Raji (cell line): ENCODE measurements around the gene CEP72.

Source experiments
- POLR2A ChIP-seq: IDR thresholded peaks from 2 replicates; pipeline ENCODE4 v1.6.1; 2011; ENCODE audit warnings: low read depth, low read length, control low read depth; ENCODE audit not compliant: insufficient read depth

CEP72 gene

DNA sequence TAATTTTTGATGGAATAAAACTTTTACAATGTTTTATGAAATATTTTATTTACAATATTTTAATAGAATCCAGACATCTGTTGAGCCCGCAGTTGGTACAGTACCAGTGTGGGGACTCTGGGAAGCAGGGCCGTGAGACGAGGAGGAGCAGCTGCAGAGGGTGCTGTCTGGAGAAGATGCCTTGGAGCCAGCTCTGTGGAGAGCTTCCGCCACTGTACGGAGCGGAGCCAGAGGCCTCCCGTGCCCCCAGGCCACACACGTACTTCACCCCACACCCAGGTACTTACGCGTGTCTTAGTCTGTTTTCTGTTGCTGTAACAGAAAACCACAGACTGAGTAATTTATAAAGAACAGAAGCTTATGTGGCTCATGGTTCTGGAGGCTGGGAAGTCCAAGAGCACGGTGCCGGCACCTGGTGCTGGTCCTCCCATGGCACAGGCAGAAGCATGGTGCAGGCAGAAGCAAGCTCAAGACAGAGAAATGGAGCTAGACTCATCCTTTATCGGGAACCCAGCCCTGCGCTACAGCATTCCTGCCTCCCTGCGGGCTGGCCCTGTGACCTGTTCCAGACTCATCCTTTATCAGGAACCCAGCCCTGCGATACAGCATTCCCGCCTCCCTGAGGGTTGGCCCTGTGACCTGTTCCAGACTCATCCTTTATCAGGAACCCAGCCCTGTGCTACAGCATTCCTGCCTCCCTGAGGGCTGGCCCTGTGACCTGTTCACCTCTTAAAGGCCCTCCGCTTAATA lies 23.3 kb downstream of the CEP72 start:
- TF ChIP-seq POLR2A: no peak

DNA sequence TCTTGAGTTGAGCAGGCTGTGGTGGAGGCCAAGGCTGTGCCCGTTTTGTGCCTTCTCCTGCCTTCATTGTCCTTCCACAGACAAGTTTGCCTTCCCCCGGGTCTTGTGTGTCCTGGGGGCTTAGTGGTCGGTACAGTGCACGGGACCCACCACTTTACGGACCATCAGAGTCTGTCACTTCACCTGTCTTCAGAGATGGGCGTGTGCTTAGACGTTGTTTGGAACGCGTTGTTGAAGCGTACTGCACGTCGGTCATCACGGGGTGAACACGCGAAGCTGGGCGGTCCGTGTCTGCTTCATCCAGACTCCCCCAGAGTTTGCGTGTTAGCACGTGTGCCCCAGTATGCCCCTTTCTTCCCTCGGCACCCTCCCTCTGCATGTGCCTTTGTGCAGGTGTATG lies 24.8 kb downstream of the CEP72 start:
- TF ChIP-seq POLR2A: no peak

DNA sequence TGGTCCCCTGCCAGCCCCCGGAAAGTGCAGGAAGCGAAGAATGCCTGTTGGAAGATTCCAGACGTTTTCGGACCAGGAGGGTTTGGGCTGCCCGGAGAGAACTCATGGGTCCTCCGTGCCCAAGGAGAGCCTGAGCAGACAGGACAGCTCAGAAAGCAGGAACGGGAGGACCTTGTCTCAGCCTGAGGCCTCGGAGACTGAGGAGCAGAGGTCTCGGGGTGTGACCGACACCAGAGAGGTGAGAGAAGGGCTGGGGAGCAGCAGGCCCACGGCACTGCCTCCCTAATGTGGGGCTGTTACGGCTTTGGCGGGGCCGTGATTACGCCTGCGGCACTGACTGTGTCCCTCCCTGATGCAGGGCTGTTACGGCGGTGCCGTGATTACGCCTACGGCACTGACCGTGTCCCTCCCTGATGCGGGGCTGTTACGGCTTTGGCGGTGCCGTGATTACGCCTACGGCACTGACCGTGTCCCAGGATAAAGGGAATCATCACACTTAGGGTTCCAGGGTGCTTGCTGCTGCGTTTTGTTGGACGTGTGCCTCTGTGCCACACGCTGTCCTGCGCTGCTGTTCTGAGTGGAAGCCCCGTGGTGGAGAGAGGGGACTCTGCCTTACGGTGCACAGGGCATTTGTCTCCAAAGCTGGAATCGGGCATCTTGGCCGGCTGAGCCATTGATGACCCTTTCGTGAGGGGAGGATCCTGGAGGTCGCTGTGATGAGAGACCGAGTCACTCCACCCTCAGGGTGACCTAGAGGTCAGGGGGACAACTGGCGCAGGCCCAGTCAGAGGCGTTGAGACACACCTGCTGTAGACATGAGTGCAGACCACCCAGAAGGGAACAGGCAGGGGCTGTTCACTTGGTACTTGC lies 25.7 kb downstream of the CEP72 start:
- TF ChIP-seq POLR2A: no peak

DNA sequence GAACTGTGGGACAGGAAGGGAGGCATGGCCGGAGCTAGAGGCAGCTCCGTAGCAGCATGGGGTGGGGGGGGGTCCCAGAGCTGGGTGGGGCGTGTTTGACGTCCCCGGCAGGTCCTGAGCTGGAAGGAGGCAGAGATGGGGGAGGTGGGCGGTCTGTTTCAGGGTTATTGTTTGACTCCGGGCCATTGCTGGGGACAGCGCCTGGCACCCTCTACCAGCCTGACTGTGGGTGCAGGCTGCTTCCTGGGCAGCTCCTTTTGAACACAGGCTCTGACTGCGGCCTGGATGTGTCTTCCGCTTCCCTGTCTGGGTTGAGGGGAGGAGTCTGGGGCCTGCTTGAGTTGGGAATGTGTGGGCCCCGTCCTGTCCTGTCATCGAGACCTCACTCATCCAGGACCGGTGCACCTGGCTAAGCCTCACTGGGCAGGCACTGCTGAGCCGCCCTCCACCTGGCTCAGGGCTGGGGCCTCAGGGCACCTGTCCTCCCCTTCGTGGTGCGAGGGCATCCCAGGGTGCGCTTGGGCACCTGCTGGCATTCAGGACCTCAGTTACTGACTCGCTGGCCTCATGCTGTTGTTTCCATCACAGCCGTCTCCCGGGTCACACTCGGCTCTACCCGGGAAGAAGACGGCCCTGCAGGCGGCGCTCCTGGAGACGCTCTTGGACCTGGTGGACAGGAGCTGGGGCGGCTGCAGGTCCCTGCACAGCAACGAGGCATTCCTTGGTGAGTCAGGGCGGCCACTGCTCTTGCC lies 26.5 kb downstream of the CEP72 start:
- no peak for TF ChIP-seq POLR2A

DNA sequence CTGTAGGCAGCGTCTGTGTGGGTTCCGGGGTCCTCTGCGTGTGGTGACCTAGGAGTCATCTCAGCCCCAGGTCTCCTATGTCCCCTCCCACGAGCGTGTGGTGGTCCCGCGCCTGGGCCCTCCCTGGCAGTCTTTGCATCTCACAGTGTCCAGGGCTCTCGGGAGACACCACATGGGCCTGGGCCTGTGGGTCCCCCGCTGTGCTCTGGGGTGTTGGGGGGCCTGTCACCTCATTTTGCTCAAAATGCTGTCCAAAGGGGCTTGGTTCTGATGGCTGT lies 27.1 kb downstream of the CEP72 start:
- no peak for TF ChIP-seq POLR2A

DNA sequence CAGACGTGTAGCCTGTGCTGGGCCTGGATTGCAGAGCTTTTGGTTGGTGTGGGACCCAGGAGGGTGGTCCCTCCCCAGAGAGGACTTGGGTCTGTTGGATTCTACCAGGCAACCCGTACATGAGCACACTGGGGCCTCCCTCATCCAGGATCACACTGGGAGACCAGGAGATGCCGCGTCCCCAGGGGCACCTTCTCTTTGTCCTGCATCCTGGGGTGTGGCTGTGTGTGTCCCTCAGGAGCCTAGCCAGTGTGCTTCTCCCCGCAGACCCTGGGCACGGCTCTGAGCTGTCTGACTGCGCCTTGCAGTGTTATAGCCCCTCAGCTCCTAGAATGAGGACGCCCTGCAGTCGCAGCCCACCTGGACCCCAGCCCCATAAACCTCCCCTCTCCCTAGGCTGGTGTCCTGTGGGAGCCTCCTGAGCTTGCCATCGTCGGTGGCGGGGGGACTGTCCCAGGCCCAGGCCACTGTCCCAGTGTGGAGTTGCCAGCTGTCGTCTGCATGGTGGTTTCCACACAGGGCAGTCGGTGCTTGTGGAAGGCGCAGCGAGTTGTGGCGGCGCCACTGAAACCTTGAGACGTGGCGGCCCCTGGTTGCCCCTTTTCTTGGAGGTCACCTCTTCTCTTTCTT lies 27.6 kb downstream of the CEP72 start:
- TF ChIP-seq POLR2A: no peak

DNA sequence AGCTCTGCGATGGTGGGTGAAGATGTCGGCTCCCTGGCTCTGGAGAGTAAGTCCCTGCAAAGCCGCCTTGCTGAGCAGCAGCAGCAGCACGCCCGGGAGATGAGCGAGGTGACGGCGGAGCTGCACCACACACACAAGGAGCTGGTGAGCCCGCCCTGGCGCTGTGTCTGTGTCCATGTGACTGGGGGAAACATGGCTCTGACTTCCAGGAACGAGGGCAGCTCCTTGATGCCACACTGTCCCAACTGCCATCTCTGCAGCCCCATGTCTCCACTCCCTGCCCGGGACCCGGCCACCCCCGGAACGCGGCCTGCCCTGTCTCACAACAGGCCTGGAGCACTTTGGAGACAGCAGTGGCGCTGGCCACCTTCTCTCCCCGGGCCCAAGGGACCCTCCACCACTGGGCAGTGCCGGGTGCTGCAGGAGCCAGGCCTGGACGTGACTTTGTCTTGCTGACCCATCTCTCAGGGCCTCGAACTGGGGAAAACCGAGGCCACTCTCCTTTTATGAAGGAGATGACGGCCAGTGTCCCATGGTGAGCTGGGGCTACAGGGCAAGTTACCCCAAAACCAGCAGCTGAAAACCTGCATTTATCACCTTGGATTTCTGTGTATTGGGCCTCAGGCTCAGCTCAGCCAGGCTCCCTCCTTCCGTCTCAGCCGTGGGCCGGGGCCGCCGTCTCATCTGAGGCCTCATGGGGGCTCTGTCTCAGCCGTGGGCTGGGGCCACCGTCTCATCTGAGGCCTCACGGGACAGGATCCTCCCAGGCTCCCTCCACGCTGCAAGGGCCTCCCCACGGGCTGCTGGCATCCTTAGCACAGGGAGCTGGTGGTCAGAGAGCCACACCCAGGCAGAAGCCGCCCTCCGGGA lies 28.6 kb downstream of the CEP72 start:
- no peak for TF ChIP-seq POLR2A

DNA sequence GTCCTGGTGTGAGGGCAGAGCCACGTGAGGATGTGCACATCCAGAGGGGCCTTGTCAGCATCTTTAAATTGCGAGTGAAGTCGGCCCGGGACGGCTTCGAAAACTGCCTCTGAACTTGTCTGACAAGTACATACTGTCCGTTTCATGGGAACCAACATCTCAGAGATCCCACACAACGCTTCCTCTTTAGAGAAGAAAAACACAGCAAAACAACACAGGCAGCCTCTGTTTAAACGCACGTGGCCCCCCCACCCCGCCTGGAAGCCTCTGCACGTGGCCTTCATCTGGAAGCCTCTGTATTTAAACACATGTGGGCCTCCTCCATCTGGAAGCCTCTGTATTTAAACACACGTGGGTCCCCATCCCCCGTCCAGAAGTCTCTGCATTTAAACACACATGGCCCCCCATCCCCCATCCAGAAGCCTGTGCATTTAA lies 29.2 kb downstream of the CEP72 start:
- TF ChIP-seq POLR2A: no peak

DNA sequence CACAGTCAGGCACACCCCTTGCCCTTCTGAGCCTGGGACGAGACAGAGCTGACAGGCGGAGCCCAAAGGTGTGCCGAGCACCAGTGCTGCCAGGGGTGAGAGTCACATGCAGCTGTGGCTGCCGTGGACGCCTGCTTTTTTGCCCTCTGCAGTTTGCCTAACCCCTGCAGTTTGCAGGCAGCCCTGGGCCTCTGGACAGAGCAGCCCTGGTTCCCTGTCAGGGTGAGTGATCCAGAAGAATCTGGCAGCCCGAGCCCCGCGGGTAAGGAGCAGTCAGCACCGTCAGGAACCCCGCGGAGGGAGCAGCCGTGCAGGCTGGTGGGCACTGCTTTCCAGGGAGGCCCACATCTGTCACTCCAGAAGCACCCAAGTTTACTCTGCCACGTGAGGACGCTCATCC lies 30.3 kb downstream of the CEP72 start:
- no peak for TF ChIP-seq POLR2A

DNA sequence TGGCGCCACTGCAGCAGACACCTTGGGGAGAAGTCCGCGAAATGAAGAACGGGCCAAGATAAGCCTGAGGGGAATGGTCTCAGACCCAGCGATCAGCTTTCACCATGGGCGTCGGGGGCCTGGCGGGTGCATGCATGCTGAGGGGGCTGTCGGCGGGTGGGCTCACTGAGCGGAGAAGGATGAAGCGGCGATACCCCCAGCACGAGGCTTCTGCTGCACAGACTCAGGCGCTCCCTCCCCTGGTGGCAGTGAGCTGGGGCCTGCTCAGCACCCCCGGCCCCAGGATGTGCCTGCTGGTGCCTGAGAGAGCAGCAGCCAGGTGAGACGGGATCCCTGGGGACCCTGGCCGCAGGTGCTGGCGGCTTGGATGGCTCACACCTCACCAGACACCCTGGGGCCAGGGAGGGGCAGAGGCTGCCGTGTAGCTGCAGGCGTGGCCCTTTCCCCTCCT lies 31.2 kb downstream of the CEP72 start:
- no peak for TF ChIP-seq POLR2A

DNA sequence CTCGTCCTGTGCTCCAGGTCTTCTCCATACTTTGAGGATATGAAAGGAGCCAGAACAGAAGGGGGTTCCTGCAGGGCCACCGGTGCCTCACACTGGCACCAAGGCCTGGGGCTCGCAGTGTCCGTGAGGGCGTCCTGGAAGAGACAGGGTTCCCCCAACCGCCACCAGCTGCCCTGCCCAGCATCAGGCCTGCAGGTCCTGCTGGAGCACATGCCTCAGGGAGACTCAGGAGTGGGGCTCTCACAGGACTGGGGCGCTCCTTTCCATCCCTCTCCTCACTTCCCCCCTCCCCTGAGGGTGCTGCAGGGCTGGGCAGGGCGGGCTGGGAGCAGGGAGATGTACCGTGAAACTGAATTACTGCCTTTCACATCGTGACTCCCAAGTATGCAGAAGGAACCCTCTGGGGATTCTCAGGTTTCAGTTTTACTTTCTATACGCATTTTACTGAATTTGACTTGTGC lies 31.7 kb downstream of the CEP72 start:
- TF ChIP-seq POLR2A: no peak

DNA sequence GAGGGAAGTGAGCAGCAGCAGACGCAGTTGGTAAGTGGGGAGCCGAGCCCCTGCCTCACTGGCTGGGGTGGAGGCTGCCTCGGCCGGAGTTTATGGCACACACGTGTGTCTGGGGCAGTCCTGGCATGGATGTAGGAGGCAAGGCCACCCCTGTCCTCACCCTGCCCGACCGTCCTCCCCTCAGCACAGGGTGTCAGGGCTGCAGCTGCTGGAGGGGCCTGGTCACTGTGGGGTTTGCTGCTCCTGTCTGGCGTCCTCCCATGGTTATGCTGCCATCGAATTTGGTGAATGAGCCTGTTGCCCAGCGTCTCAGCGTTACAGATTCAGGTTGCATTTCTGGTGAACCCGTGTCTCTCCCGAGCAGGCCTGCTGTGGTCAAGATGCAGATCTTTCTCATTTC lies 32.4 kb downstream of the CEP72 start:
- TF ChIP-seq POLR2A: no peak

DNA sequence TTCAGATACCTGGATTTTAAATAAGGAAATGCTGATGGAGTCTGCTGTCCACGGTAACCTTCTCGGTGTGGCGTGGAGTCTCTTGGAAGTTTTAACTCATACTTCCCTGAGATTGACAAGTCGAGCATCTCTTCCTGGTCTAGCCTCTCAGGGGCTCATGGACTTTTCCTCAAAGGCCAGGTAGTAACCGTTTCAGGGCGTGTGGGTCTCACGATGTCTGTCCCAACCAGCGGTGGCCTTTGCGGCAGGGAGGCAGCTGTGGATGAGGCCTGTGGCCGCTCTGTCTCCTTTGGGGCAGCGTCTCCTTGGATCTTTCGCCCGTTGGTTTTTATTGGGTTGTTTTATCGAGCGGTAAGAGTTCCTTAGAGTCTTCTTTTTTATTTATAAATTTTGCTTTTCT lies 32.8 kb downstream of the CEP72 start:
- no peak for TF ChIP-seq POLR2A

DNA sequence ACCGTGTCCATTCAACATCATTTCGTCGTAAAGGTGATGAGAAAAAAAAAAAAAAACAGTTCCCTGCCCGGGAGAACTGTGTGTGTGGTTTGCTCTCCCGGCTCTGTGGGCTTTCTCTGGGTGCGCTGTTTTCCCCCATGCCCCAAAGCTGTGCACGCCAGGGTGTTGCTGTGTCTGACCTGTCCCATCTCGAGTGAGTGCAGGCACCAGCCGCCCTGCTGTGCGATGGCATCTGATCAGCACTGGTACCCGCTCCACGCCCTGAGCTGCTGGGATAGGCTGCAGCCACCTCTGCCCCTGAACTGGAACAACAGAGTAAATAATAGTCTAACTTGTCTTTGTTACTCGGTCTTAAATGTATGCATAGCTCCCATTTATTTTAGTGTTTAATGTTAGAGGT lies 33.3 kb downstream of the CEP72 start:
- no peak for TF ChIP-seq POLR2A
